Parathyroid adenoma (tissue), 2 donors: ENCODE measurements around the gene PPARD.

Source experiments
- H2AFZ ChIP-seq: fragments of 300-600 bp; sonication (generic); one replicate; pipeline ENCODE4 v1.7.0; 2017; ENCODE audit warnings: antibody characterized with exemption, mild to moderate bottlenecking
- H3K27ac ChIP-seq: fragments of 300-600 bp; sonication (generic); one replicate; pipeline ENCODE4 v1.7.0; 2017
- H3K27me3 ChIP-seq: fragments of 300-600 bp; sonication (generic); one replicate; pipeline ENCODE4 v1.7.0; 2017; ENCODE audit warnings: low read length; ENCODE audit not compliant: control insufficient read depth, insufficient read depth
- H3K36me3 ChIP-seq: fragments of 300-600 bp; sonication (generic); one replicate; pipeline ENCODE4 v1.7.0; 2017; ENCODE audit warnings: low read length; ENCODE audit not compliant: control insufficient read depth, insufficient read depth
- H3K4me1 ChIP-seq: fragments of 300-600 bp; sonication (generic); one replicate; pipeline ENCODE4 v1.7.0; 2017; ENCODE audit warnings: control low read depth
- H3K4me2 ChIP-seq: fragments of 300-600 bp; sonication (generic); one replicate; pipeline ENCODE4 v1.7.0; 2017; ENCODE audit warnings: low read length
- H3K4me3 ChIP-seq: fragments of 300-600 bp; sonication (generic); one replicate; pipeline ENCODE4 v1.7.0; 2017; ENCODE audit warnings: low read depth, low read length
- H3K79me2 ChIP-seq: fragments of 300-600 bp; sonication (generic); one replicate; pipeline ENCODE4 v1.7.0; 2017; ENCODE audit warnings: control low read depth
- H3K9ac ChIP-seq: fragments of 300-600 bp; sonication (generic); one replicate; pipeline ENCODE4 v1.7.0; 2017; ENCODE audit warnings: mild to moderate bottlenecking
- H3K9me3 ChIP-seq: fragments of 300-600 bp; sonication (generic); one replicate; pipeline ENCODE4 v1.7.0; 2017; ENCODE audit warnings: low read length; ENCODE audit not compliant: control insufficient read depth
- TF ChIP-seq, protein P1 (sequence below): fragments of 300-600 bp; sonication (generic); IDR thresholded peaks from one replicate; pipeline ENCODE4 v1.7.0; 2017; ENCODE audit warnings: antibody characterized with exemption, mild to moderate bottlenecking
- donor health status: primary hyperparathyroidism.

Gene PPARD

DNA sequence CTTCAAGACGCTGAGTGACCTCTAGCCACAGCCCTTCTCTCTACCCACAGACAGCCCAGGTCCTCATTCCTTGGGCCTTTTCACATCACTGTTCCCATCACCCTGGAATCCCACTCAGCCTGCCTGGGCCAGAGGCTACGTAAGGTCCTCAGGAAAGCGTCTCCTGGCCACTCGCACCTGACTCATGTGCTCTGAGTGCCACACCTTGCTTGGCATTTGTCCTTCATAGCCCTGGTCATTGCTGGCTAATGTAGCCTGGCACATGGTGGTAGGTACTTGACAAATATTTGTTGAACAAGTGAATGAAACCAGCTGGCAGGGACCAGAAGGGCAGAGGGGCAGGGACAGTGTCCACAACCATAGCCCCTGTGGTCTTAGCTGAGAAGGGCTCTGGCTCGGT, 59.2 kb downstream of the PPARD start:
- H3K79me2 ChIP-seq = peaks cover 15% of the 10 kb centered on the region
- TF ChIP-seq, protein P1, sequence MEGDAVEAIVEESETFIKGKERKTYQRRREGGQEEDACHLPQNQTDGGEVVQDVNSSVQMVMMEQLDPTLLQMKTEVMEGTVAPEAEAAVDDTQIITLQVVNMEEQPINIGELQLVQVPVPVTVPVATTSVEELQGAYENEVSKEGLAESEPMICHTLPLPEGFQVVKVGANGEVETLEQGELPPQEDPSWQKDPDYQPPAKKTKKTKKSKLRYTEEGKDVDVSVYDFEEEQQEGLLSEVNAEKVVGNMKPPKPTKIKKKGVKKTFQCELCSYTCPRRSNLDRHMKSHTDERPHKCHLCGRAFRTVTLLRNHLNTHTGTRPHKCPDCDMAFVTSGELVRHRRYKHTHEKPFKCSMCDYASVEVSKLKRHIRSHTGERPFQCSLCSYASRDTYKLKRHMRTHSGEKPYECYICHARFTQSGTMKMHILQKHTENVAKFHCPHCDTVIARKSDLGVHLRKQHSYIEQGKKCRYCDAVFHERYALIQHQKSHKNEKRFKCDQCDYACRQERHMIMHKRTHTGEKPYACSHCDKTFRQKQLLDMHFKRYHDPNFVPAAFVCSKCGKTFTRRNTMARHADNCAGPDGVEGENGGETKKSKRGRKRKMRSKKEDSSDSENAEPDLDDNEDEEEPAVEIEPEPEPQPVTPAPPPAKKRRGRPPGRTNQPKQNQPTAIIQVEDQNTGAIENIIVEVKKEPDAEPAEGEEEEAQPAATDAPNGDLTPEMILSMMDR = no peak
- no peak overlapping the region for H3K27ac ChIP-seq
- H2AFZ ChIP-seq = no peak overlapping the region
- H3K36me3 ChIP-seq = no peaks in the 10 kb centered on the region
- no peak overlapping the region for H3K9ac ChIP-seq
- H3K4me1 ChIP-seq = no peaks in the 10 kb centered on the region
- H3K4me3 ChIP-seq = no peak overlapping the region
- H3K27me3 ChIP-seq = no peaks in the 10 kb centered on the region
- no peaks in the 10 kb centered on the region for H3K9me3 ChIP-seq
- no peak overlapping the region for H3K4me2 ChIP-seq

DNA sequence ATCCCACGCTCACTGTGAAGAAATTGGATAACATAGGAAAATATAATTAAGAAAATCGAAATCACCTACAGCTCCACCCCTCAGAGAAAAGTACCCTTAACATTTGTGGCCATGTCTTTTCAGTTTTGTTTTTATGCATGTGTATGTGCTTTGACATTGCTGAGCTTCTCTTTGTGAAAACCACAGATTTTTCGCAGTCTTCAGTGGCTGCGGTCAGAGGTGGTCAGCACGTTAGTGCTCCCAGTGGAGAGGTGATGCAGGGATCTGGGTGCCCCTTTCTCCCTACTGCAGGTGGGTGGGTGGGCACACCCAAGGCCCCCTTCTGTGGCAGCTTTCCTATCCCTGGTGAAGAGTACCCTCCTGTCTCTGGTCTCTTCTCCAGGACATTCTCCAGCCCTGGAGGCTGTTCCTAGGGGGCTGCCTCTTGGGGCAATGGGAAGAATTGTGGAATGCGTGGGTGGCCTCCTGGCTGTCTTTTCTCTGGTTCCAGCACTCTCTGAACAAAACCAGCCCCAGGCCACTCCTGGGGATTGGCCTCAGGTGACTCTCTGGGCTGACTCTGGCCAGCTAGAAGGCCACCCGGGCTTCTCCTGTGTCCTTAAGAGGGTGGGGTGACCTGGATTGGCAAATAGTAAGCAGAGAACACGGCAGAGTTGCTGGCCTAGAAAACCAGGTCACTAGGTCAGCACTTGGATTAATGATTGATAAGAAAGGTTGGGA, 59.9 kb downstream of the PPARD start:
- Histone ChIP-seq H3K27ac (no peak overlapping the region), H3K4me3 (no peak overlapping the region), H3K9me3 (no peaks in the 10 kb centered on the region), H3K27me3 (no peaks in the 10 kb centered on the region), H2AFZ (no peak overlapping the region), H3K4me2 (no peak overlapping the region), H3K4me1 (no peaks in the 10 kb centered on the region), H3K36me3 (no peaks in the 10 kb centered on the region), H3K79me2 (peaks cover 15% of the 10 kb centered on the region), H3K9ac (no peak overlapping the region)
- TF ChIP-seq, protein P1 = no peak

DNA sequence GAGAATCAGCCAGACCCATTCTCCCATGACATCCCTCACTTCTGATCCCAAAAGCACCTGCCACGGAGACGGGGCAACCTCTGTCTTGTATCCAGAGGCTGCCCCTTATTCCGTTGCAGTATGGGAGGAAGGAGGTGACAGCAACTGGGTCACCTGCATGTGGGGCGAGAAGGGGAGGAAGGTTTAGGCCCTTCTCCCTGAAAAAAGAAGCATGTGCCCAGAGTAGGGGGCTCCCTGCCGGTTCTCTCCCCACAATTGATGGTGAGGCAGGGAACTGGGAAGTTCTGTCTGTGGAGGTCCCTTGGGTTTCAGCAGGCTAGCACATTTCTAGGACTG, 60.5 kb downstream of the PPARD start:
- H2AFZ ChIP-seq = no peak overlapping the region
- H3K4me1 ChIP-seq = no peaks in the 10 kb centered on the region
- H3K36me3 ChIP-seq = no peaks in the 10 kb centered on the region
- no peaks in the 10 kb centered on the region for H3K27me3 ChIP-seq
- H3K27ac ChIP-seq = no peak overlapping the region
- peaks cover 15% of the 10 kb centered on the region for H3K79me2 ChIP-seq
- H3K4me3 ChIP-seq = no peak overlapping the region
- H3K9me3 ChIP-seq = no peaks in the 10 kb centered on the region
- no peak overlapping the region for H3K9ac ChIP-seq
- TF ChIP-seq, protein P1 = no peak
- H3K4me2 ChIP-seq = no peak overlapping the region

DNA sequence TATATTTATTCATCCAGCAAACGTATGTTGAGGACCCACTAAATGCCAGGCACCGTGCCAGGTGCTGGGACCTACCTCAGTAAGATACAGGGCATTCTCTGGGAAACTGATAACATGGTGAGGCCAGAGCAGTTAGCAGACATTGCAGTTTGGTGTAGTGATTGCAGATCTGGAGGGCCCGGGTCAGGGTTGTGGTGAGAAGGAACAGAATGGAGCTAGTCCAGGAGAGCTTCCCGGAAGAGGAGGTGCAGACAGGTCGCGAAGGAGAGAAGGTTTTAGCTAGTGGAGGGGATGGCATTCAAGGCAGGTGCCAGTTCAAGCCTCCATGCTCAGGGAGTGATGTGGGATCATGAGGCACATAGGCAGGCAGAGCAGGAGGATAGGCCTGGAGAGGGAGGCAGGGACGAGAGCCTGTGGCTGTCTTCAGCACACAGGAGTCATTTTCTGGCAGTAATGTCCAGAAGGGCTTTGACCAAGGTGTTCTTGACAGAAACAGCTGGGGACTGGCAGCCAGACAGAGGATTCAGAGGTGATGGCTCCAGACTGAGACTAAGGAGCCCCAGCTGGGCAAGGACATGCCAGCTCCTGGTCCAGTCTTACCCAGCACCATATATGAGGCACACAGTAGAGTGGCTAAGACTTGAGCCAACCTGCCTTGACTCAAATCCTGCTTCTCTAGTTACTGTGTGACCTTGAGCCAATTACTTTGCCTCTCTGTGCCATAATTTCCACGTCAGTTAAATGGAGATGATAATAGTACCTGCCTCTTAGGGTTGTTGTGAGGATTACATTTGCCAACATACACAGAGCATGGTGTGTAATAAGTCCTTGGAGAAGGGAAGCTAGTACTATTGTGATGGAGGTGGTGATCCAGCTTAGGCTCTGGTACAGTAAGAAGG, 61.4 kb downstream of the PPARD start:
- Histone ChIP-seq H3K9ac (no peak overlapping the region), H3K4me3 (no peak overlapping the region), H3K4me2 (no peak overlapping the region), H3K27ac (no peak overlapping the region), H2AFZ (no peak overlapping the region), H3K4me1 (no peaks in the 10 kb centered on the region), H3K36me3 (no peaks in the 10 kb centered on the region), H3K79me2 (peaks cover 11% of the 10 kb centered on the region), H3K27me3 (no peaks in the 10 kb centered on the region), H3K9me3 (no peaks in the 10 kb centered on the region)
- TF ChIP-seq, protein P1 = no peak
